Activated naive CD4-positive, alpha-beta T cell treated with anti-CD3 and anti-CD28 coated beads, Interleukin-2, amount 10 ng/mL, durations not matched to agents 7 days and 5 days (primary cell): ENCODE data around the gene USP15.

ENCODE experiments used
- CTCF ChIA-PET: fragments of 350-600 bp; sonication (Branson Sonifier 250); formaldehyde crosslinking; loops from one replicate; lab custom pipeline; 2021; ENCODE audit warnings: antibody characterized with exemption; lab: Charles Lee
- DNase-seq: peaks from one replicate; pipeline ENCODE4 v3.0.0-alpha.2; 2020
- H3K27ac Mint-ChIP-seq: one replicate; pipeline ENCODE4 v1.8.0; 2021; ENCODE audit warnings: mild to moderate bottlenecking, moderate library complexity, mixed read lengths
- H3K27me3 Mint-ChIP-seq: one replicate; pipeline ENCODE4 v1.8.0; 2021; ENCODE audit warnings: mild to moderate bottlenecking, mixed read lengths
- H3K36me3 Mint-ChIP-seq: one replicate; pipeline ENCODE4 v1.8.0; 2021; ENCODE audit warnings: mixed read lengths
- H3K4me1 Mint-ChIP-seq: one replicate; pipeline ENCODE4 v1.8.0; 2021; ENCODE audit warnings: mixed read lengths
- H3K4me3 Mint-ChIP-seq: one replicate; pipeline ENCODE4 v1.8.0; 2021; ENCODE audit warnings: mild to moderate bottlenecking, moderate library complexity, mixed read lengths
- H3K9me3 Mint-ChIP-seq: one replicate; pipeline ENCODE4 v1.8.0; 2021; ENCODE audit warnings: mixed read lengths

The USP15 gene

DNA sequence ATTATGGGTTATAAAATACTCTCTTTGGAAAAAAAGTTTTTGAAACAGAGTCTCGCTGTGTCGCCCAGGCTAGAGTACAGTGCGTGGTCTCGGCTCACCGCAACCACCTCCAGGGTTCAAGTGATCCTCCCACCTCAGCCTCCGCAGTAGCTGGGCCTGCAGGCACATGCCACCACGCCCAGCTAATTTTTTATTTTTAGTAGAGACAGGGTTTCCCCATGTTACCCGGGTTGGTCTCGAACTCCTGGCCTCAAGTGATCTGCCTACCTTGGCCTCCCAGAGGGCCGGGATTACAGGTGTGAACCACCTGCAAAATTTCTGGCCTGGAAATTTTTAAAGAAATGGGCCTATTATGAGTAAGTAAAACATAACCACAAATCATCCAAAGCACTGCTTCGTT lies 3.8 kb downstream of the USP15 start:
- no peaks in the 10 kb centered on the region for H3K27me3 Mint-ChIP-seq
- peak overlapping the region; percentile 93 for H3K27ac Mint-ChIP-seq
- H3K4me1 Mint-ChIP-seq: peaks cover 56% of the 10 kb centered on the region
- H3K4me3 Mint-ChIP-seq: peak overlapping the region; percentile 88
- DNase-seq: peak; percentile 24
- peaks cover 39% of the 10 kb centered on the region for H3K36me3 Mint-ChIP-seq
- no peaks in the 10 kb centered on the region for H3K9me3 Mint-ChIP-seq
- CTCF ChIA-PET: no interaction called here

GRCh38 chr12:62264706-62265105 lies 4.5 kb downstream of the USP15 start:
- peak overlapping the region; percentile 88 for H3K4me3 Mint-ChIP-seq
- CTCF ChIA-PET: no interaction called here
- peak overlapping the region; percentile 93 for H3K27ac Mint-ChIP-seq
- H3K9me3 Mint-ChIP-seq: no peaks in the 10 kb centered on the region
- peaks cover 59% of the 10 kb centered on the region for H3K4me1 Mint-ChIP-seq
- H3K36me3 Mint-ChIP-seq: peaks cover 42% of the 10 kb centered on the region
- no peaks in the 10 kb centered on the region for H3K27me3 Mint-ChIP-seq
- DNase-seq: no peak

GRCh38 chr12:62265511-62265910 lies 5.3 kb downstream of the USP15 start:
- DNase-seq: no peak
- Mint-ChIP-seq H3K4me1 (peaks cover 67% of the 10 kb centered on the region), H3K27me3 (no peaks in the 10 kb centered on the region), H3K9me3 (no peaks in the 10 kb centered on the region), H3K4me3 (no peak overlapping the region), H3K27ac (peak overlapping the region; percentile 93), H3K36me3 (peaks cover 49% of the 10 kb centered on the region)
- CTCF ChIA-PET: no interaction called here

- H3K27me3 Mint-ChIP-seq: no peaks in the 10 kb centered on the region
- H3K27ac Mint-ChIP-seq: no peak overlapping the region
- CTCF ChIA-PET: no interaction called here
- H3K4me1 Mint-ChIP-seq: peaks cover 78% of the 10 kb centered on the region
- H3K36me3 Mint-ChIP-seq: peaks cover 53% of the 10 kb centered on the region
- H3K9me3 Mint-ChIP-seq: no peaks in the 10 kb centered on the region
- H3K4me3 Mint-ChIP-seq: no peak overlapping the region
- DNase-seq: no peak
Measured at GRCh38 chr12:62267026-62267425, 6.8 kb downstream of the USP15 start.

DNA sequence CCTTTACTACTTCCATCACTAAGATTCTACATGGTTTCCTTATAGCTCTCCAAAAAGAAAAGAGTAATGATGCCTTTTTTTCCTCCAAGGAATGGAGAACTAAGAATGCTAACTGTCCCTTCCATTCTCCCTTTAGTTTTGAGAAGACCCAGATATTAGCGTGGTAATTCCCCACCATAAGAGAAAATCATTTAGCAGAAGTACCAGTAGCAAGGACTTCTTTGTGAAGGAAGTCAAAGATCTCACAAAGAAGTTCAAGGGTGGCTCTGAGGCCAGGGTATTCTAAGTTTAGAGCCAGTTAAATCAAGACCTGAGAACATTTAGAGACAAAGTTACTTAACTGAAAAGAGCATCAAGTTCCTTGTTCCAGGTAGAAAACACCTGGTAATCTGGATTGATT lies 7.3 kb downstream of the USP15 start:
- Mint-ChIP-seq H3K36me3 (peaks cover 54% of the 10 kb centered on the region), H3K27ac (peak overlapping the region; percentile 11), H3K27me3 (no peaks in the 10 kb centered on the region), H3K9me3 (no peaks in the 10 kb centered on the region), H3K4me3 (no peak overlapping the region), H3K4me1 (peaks cover 81% of the 10 kb centered on the region)
- CTCF ChIA-PET: interaction anchor here (0.5 kb wide), 1 partner anchor 283 kb away, joined by 3 read pairs; no protein-coding TSS in a partner anchor
- no peak for DNase-seq

DNA sequence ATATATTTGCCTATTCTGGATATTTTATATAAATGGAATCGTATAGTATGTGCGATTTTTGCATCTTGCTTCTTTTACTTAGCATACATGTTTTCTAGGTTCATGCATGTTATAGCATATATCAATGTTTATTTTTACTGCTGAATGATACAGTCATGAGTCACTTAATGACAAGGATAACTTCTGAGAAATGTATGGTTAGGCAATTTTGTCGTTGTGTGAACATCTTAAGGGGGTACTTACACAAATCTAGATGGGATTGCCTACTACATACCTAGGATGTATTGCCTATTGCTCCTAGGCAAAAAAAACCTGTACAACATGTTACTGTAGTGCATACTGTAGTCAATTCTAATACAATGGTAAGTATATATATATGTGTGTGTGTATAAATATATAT lies 8.8 kb downstream of the USP15 start:
- H3K36me3 Mint-ChIP-seq: peaks cover 55% of the 10 kb centered on the region
- H3K27me3 Mint-ChIP-seq: no peaks in the 10 kb centered on the region
- peaks cover 81% of the 10 kb centered on the region for H3K4me1 Mint-ChIP-seq
- no peak overlapping the region for H3K27ac Mint-ChIP-seq
- H3K9me3 Mint-ChIP-seq: no peaks in the 10 kb centered on the region
- no peak for DNase-seq
- CTCF ChIA-PET: no interaction called here
- H3K4me3 Mint-ChIP-seq: no peak overlapping the region

DNA sequence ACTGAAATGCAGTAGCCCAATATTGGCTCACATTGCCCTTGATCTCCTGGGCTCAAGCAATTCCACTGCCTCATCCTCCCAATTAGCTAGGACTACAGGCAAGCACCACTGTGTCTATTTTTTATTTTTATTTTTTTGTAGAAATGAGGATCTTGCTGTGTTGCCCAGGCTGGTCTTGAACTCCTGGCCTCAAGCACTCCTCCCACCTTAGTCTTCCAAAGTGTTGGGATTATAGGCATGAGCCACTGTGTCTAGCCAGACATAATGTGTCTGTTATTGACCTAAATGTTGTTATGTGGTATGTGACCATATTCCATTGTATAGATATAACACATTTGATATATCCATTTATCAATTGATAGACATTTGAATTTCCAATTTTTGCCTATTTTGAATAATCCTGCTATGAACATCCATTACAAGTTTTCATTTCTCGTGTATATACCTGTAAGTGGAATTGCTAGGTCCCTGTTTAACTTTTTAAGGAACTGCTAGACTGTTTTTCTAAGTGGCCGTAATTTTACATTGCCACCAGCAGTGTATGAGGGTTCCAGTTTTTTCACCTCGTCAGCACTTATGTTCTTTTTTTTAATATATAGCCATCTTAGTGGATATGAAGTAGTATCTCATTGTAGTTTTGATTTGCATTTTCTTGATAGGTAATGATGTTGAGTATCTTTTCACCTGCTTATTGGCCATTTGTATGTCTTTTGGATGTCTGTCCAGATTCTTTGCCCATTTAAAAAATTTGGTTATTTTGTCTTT lies 9.4 kb downstream of the USP15 start:
- Mint-ChIP-seq H3K36me3 (peaks cover 53% of the 10 kb centered on the region), H3K27ac (no peak overlapping the region), H3K9me3 (no peaks in the 10 kb centered on the region), H3K27me3 (no peaks in the 10 kb centered on the region), H3K4me3 (no peak overlapping the region), H3K4me1 (peaks cover 80% of the 10 kb centered on the region)
- DNase-seq: no peak
- CTCF ChIA-PET: no interaction called here

GRCh38 chr12:62270384-62270783 lies 10.2 kb downstream of the USP15 start:
- CTCF ChIA-PET: no interaction called here
- H3K36me3 Mint-ChIP-seq: peaks cover 56% of the 10 kb centered on the region
- H3K27ac Mint-ChIP-seq: no peak overlapping the region
- no peaks in the 10 kb centered on the region for H3K27me3 Mint-ChIP-seq
- H3K4me1 Mint-ChIP-seq: peaks cover 81% of the 10 kb centered on the region
- DNase-seq: no peak
- no peaks in the 10 kb centered on the region for H3K9me3 Mint-ChIP-seq
- H3K4me3 Mint-ChIP-seq: no peak overlapping the region

- Mint-ChIP-seq H3K4me3 (no peak overlapping the region), H3K27ac (no peak overlapping the region), H3K9me3 (no peaks in the 10 kb centered on the region), H3K27me3 (no peaks in the 10 kb centered on the region), H3K4me1 (peaks cover 82% of the 10 kb centered on the region), H3K36me3 (peaks cover 53% of the 10 kb centered on the region)
- CTCF ChIA-PET: no interaction called here
- no peak for DNase-seq
Measured at GRCh38 chr12:62270872-62271271, 10.7 kb downstream of the USP15 start.

GRCh38 chr12:62272936-62273552 lies 12.8 kb downstream of the USP15 start:
- H3K27me3 Mint-ChIP-seq: no peaks in the 10 kb centered on the region
- peaks cover 73% of the 10 kb centered on the region for H3K4me1 Mint-ChIP-seq
- CTCF ChIA-PET: no interaction called here
- no peak overlapping the region for H3K27ac Mint-ChIP-seq
- H3K9me3 Mint-ChIP-seq: no peaks in the 10 kb centered on the region
- DNase-seq: no peak
- no peak overlapping the region for H3K4me3 Mint-ChIP-seq
- peaks cover 43% of the 10 kb centered on the region for H3K36me3 Mint-ChIP-seq

- Mint-ChIP-seq H3K4me1 (peaks cover 65% of the 10 kb centered on the region), H3K27ac (no peak overlapping the region), H3K36me3 (peaks cover 40% of the 10 kb centered on the region), H3K4me3 (no peak overlapping the region), H3K9me3 (no peaks in the 10 kb centered on the region), H3K27me3 (no peaks in the 10 kb centered on the region)
- no peak for DNase-seq
- CTCF ChIA-PET: interaction anchor here (1.0 kb wide), 1 partner anchor 11 kb away, joined by 3 read pairs; no protein-coding TSS in a partner anchor
Measured at GRCh38 chr12:62273724-62274380, 13.6 kb downstream of the USP15 start.

DNA sequence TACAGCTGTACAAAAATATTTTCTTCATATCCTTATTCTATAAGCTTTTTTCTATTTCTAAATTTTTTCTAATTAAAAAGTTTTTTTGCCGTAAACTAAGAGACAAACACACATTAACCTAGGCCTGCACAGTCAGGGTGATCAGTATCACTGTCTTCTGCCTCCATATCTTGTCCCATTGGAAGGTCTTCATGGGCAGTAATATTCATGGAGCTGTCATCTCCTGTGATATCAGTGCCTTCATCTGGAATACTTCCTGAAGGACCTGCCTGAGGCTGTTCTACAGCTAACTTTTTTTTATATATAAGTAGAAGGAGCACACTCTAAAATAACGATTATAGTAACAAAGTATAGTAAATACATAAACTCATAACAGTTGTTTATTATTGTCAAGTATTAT lies 17.8 kb downstream of the USP15 start:
- no peak overlapping the region for H3K27ac Mint-ChIP-seq
- DNase-seq: no peak
- peaks cover 62% of the 10 kb centered on the region for H3K4me1 Mint-ChIP-seq
- H3K4me3 Mint-ChIP-seq: no peak overlapping the region
- no peaks in the 10 kb centered on the region for H3K27me3 Mint-ChIP-seq
- H3K36me3 Mint-ChIP-seq: peaks cover 34% of the 10 kb centered on the region
- CTCF ChIA-PET: no interaction called here
- H3K9me3 Mint-ChIP-seq: peaks cover 3% of the 10 kb centered on the region

DNA sequence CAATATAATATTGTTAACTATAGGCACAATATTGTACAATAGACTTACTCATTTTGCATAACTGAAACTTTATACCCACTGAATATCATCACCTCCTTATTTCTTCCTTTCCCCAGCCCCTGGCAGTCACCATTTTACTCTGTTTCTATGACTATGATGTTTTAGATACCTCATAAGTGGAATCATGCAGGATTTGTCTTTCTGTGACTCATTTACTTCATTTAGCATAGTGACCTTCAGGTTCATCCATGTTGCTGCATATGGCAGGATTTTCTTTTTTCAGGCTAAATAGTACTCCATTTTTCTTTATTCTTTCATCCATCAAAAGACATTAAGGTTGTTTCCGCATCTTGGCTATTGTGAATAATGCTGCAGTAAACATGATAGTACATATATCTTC lies 18.9 kb downstream of the USP15 start:
- CTCF ChIA-PET: no interaction called here
- no peak overlapping the region for H3K4me3 Mint-ChIP-seq
- peaks cover 59% of the 10 kb centered on the region for H3K4me1 Mint-ChIP-seq

DNA sequence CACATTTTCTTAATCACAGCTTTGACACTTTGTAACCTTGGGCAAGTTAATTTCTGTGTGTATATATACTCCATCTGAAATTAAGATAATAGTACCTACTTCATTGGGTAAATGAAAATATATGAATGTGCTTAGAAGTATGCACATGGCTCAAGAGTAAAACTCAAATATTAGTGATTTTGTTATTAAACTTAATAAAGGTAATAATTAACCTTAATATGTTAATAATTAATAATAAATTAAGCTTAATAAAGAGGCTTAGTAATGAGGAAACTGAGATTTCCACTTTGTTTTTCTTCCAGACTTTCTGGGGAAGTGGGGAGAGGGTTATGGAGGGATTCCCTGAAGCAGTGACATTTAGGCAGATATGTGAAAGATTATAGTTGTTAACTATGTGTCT lies 19.8 kb downstream of the USP15 start:
- no peak for DNase-seq
- CTCF ChIA-PET: no interaction called here
- peaks cover 53% of the 10 kb centered on the region for H3K4me1 Mint-ChIP-seq
- H3K36me3 Mint-ChIP-seq: peaks cover 28% of the 10 kb centered on the region
- H3K9me3 Mint-ChIP-seq: peaks cover 3% of the 10 kb centered on the region
- no peaks in the 10 kb centered on the region for H3K27me3 Mint-ChIP-seq
- peak overlapping the region; percentile 20 for H3K27ac Mint-ChIP-seq
- H3K4me3 Mint-ChIP-seq: no peak overlapping the region

More for the DNA sequence above, 18.9 kb downstream of the USP15 start:
- no peaks in the 10 kb centered on the region for H3K27me3 Mint-ChIP-seq
- DNase-seq: no peak
- peaks cover 32% of the 10 kb centered on the region for H3K36me3 Mint-ChIP-seq
- H3K9me3 Mint-ChIP-seq: peaks cover 3% of the 10 kb centered on the region
- no peak overlapping the region for H3K27ac Mint-ChIP-seq
